Measurements from ENCODE around the gene NBAS.

DNA sequence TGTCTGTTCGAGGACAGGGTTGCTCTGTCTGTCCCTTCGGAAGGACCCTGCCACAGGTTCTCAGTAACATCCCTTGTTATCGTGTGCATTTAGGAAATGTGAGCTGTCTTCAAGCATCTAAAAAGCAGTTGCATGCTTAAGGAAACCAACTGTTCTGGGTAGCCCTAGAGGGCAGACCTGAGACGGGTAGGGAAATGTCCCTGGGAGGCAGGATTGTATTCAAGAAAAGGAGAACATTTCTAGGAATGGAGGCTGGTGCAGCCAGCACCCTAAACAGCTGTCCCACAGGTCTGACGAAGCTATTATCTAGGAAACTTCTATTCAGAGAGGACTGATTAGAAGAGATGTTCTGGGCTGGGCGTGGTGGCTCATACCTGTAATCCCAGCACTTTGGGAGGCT, 414.2 kb downstream of the NBAS start:
- TF ChIP-seq, protein P1, sequence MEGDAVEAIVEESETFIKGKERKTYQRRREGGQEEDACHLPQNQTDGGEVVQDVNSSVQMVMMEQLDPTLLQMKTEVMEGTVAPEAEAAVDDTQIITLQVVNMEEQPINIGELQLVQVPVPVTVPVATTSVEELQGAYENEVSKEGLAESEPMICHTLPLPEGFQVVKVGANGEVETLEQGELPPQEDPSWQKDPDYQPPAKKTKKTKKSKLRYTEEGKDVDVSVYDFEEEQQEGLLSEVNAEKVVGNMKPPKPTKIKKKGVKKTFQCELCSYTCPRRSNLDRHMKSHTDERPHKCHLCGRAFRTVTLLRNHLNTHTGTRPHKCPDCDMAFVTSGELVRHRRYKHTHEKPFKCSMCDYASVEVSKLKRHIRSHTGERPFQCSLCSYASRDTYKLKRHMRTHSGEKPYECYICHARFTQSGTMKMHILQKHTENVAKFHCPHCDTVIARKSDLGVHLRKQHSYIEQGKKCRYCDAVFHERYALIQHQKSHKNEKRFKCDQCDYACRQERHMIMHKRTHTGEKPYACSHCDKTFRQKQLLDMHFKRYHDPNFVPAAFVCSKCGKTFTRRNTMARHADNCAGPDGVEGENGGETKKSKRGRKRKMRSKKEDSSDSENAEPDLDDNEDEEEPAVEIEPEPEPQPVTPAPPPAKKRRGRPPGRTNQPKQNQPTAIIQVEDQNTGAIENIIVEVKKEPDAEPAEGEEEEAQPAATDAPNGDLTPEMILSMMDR (IDR thresholded peaks at IDR 0.05; ENCODE audit: poor library complexity, severe bottlenecking), result no peak
- TF ChIP-seq RAD21 (conservative IDR thresholded peaks at IDR 0.05), result no peak

Data from neural cell (in vitro differentiated cells).